CD4-positive, alpha-beta T cell treated with Interleukin-4 for 1 hour (primary cell): ENCODE measurements around the gene GOLGA6L24.
"Not testable (repeated sequence)": the region's sequence is repeated elsewhere in the genome, so short reads cannot be mapped to it uniquely, and the experiment has no call there.

Source experiments
- DNase-seq, 2 donors: peaks; one replicate each; pipeline ENCODE4 v3.0.0-alpha.2; 2020 to 2022

The GOLGA6L24 gene

GRCh38 chr15:28357984-28358383, at the start of gene GOLGA6L24:
GOLGA6L24 (minus strand) TSS chr15:28358084; CDS start chr15:28358023, 61 bp downstream.
- DNase-seq, result not testable (repeated sequence)

GRCh38 chr15:28402774-28403435, 45.0 kb upstream of the GOLGA6L24 start:
- not testable (repeated sequence) for DNase-seq

GRCh38 chr15:28396022-28396421, 38.1 kb upstream of the GOLGA6L24 start:
- not testable (repeated sequence) for DNase-seq

GRCh38 chr15:28380053-28380452, 22.2 kb upstream of the GOLGA6L24 start:
- not testable (repeated sequence) for DNase-seq

- not testable (repeated sequence) for DNase-seq
Observed at GRCh38 chr15:28378364-28378763, 20.5 kb upstream of the GOLGA6L24 start, which contains the start of gene GOLGA8F. GOLGA8F (plus strand) TSS chr15:28378664; CDS start chr15:28378762, 98 bp downstream.

- not testable (repeated sequence) for DNase-seq
Observed at GRCh38 chr15:28365502-28365901, 7.6 kb upstream of the GOLGA6L24 start.

GRCh38 chr15:28322129-28322588, 35.7 kb downstream of the GOLGA6L24 start, which contains the start of gene HERC2:
HERC2 (minus strand) TSS chr15:28322179; CDS start chr15:28321433, 746 bp downstream.
- not testable (repeated sequence) for DNase-seq

GRCh38 chr15:28321358-28322078, 36.4 kb downstream of the GOLGA6L24 start:
- peak in 1 of 2 donors; percentile 19 for DNase-seq

GRCh38 chr15:28319725-28320124, 38.2 kb downstream of the GOLGA6L24 start:
- DNase-seq, result not testable (repeated sequence)

- not testable (repeated sequence) for DNase-seq
Observed at GRCh38 chr15:28318828-28319227, 39.1 kb downstream of the GOLGA6L24 start.

GRCh38 chr15:28318122-28318521, 39.8 kb downstream of the GOLGA6L24 start:
- not testable (repeated sequence) for DNase-seq

- DNase-seq, result not testable (repeated sequence)
Observed at GRCh38 chr15:28316958-28317357, 40.9 kb downstream of the GOLGA6L24 start.

- not testable (repeated sequence) for DNase-seq
Observed at GRCh38 chr15:28310454-28310853, 47.4 kb downstream of the GOLGA6L24 start.

GRCh38 chr15:28308718-28309117, 49.2 kb downstream of the GOLGA6L24 start:
- DNase-seq, result not testable (repeated sequence)
